AG04449 (cell line): ENCODE data around the gene ENAH.
"Not testable (repeated sequence)": the region's sequence is repeated elsewhere in the genome, so short reads cannot be mapped to it uniquely, and the experiment has no call there.

Source experiments
- CTCF ChIA-PET: fragments of 350-600 bp; formaldehyde crosslinking; extraction: SDS; loops from one replicate; lab custom pipeline; 2021; ENCODE audit warnings: antibody characterized with exemption; lab: Yijun Ruan, JAX
- POLR2A ChIA-PET: fragments of 400-600, 350-600 bp; formaldehyde crosslinking; extraction: SDS; loops from one replicate; lab custom pipeline; 2020; ENCODE audit warnings: antibody characterized with exemption, inconsistent platforms; lab: Yijun Ruan, JAX
- DNase-seq: peaks from one replicate; pipeline ENCODE4 v3.0.0-alpha.2; 2010; ENCODE audit warnings: low read depth, low spot score
- H3K4me3 ChIP-seq: 2 replicates; pipeline ENCODE4 v1.5.1; 2011; ENCODE audit warnings: low read depth, mild to moderate bottlenecking, control low read depth, low read length
- CTCF ChIP-seq: IDR thresholded peaks from one replicate; pipeline ENCODE4 v1.5.1; 2011; ENCODE audit warnings: mild to moderate bottlenecking, moderate library complexity, low read length, control low read depth, inconsistent platforms; ENCODE audit not compliant: insufficient read depth; ENCODE audit errors: missing control alignments

Gene ENAH

GRCh38 chr1:225517697-225518096, 135.2 kb downstream of the ENAH start:
- TF ChIP-seq CTCF = no peak
- H3K4me3 ChIP-seq = no peak overlapping the region
- ChIA-PET POLR2A (no interaction called here), CTCF (interaction anchor here (1.1 to 2.5 kb wide), 9 partner anchors 9 to 260 kb away, joined by 3 to 13 read pairs (median 5); partner anchors contain the start of gene SRP9)
- no peak for DNase-seq

GRCh38 chr1:225517221-225517620, 135.7 kb downstream of the ENAH start:
- no peak overlapping the region for H3K4me3 ChIP-seq
- no peak for TF ChIP-seq CTCF
- DNase-seq = no peak
- ChIA-PET POLR2A (no interaction called here), CTCF (interaction anchor here (1.1 to 2.5 kb wide), 6 partner anchors 9 to 260 kb away, joined by 3 to 13 read pairs (median 6); partner anchors contain the start of gene SRP9)

- no peak overlapping the region for H3K4me3 ChIP-seq
- POLR2A ChIA-PET = no interaction called here
- CTCF ChIA-PET = interaction anchor here (1.0 to 2.5 kb wide), 3 partner anchors 9 to 263 kb away, joined by 3 to 9 read pairs (median 3); partner anchors contain the start of gene SRP9
- no peak for DNase-seq
- no peak for TF ChIP-seq CTCF
Measured at GRCh38 chr1:225514671-225515081, 138.2 kb downstream of the ENAH start.

- CTCF ChIA-PET = interaction anchor here (1.4 to 2.5 kb wide), 2 partner anchors 10 to 258 kb away, joined by 3 to 9 read pairs; no protein-coding TSS in a partner anchor
- H3K4me3 ChIP-seq, DNase-seq, POLR2A ChIA-PET: not testable (repeated sequence)
Measured at GRCh38 chr1:225513576-225513975, 139.3 kb downstream of the ENAH start.

GRCh38 chr1:225511828-225512381, 141.0 kb downstream of the ENAH start:
- H3K4me3 ChIP-seq = no peak overlapping the region
- DNase-seq = no peak
- no peak for TF ChIP-seq CTCF
- ChIA-PET POLR2A (no interaction called here), CTCF (interaction anchor here (1.6 kb wide), 1 partner anchor 260 kb away, joined by 5 read pairs; no protein-coding TSS in a partner anchor)

GRCh38 chr1:225510740-225511139, 142.2 kb downstream of the ENAH start:
- POLR2A ChIA-PET, DNase-seq: not testable (repeated sequence)
- CTCF ChIA-PET = interaction anchor here (1.8 kb wide), 1 partner anchor 12 kb away, joined by 10 read pairs; no protein-coding TSS in a partner anchor

GRCh38 chr1:225509770-225510169, 143.2 kb downstream of the ENAH start:
- ChIA-PET CTCF (interaction anchor here (0.8 to 1.9 kb wide), 4 partner anchors 8 to 35 kb away, joined by 3 to 10 read pairs (median 7); no protein-coding TSS in a partner anchor), POLR2A (no interaction called here)
- no peak overlapping the region for H3K4me3 ChIP-seq
- DNase-seq = no peak
- TF ChIP-seq CTCF = no peak

More at GRCh38 chr1:225510740-225511139, 142.2 kb downstream of the ENAH start:
- H3K4me3 ChIP-seq = not testable (repeated sequence)
